GM12878 (cell line): ENCODE measurements around the gene DNAJB11.
A peak's percentile ranks its signal among the peaks of the same experiment; 100 is the strongest.

ENCODE experiments used
- BHLHE40 ChIP-seq, 2 experiments: fragments of 450-650 bp in 1 of 2; IDR thresholded peaks; 2 replicates each; pipeline ENCODE4 v1.6.1; 2011 to 2017; ENCODE audit warnings: low read depth in 2 of 2, borderline replicate concordance in 1 of 2, improper control_type of control experiment in 1 of 2, low read length in 1 of 2, mild to moderate bottlenecking in 1 of 2
- EP300 ChIP-seq, 2 experiments: fragments of 150-350 bp in 1 of 2; IDR thresholded peaks; 2 replicates each; pipeline ENCODE4 v1.6.1; 2011 to 2012; ENCODE audit warnings: low read depth in 2 of 2, low read length in 2 of 2, borderline replicate concordance in 1 of 2, improper control_type of control experiment in 1 of 2, inconsistent platforms in 1 of 2; ENCODE audit not compliant: control insufficient read depth in 1 of 2
- KDM1A ChIP-seq: fragments of 200-600 bp; sonication (generic); IDR thresholded peaks from 2 replicates; pipeline ENCODE4 v1.6.1; 2016; ENCODE audit warnings: borderline replicate concordance
- NBN ChIP-seq: fragments of 450-650 bp; IDR thresholded peaks from 2 replicates; pipeline ENCODE4 v1.6.1; 2016
- RAD21 ChIP-seq: IDR thresholded peaks from 2 replicates; pipeline ENCODE4 v1.6.1; 2011; ENCODE audit warnings: mild to moderate bottlenecking, low read depth, low read length, moderate library complexity; ENCODE audit not compliant: insufficient read depth
- RCOR1 ChIP-seq: conservative IDR thresholded peaks from 2 replicates; pipeline ENCODE4 v1.6.1; 2012; ENCODE audit warnings: low read depth, low read length, improper control_type of control experiment
- TF ChIP-seq, protein P1 (sequence below): IDR thresholded peaks from 2 replicates; pipeline ENCODE4 v1.6.1; 2011; ENCODE audit warnings: borderline replicate concordance, low read depth, mild to moderate bottlenecking, moderate library complexity, mixed read lengths, low read length; ENCODE audit not compliant: insufficient read depth; ENCODE audit errors: extremely low read length

DNA sequence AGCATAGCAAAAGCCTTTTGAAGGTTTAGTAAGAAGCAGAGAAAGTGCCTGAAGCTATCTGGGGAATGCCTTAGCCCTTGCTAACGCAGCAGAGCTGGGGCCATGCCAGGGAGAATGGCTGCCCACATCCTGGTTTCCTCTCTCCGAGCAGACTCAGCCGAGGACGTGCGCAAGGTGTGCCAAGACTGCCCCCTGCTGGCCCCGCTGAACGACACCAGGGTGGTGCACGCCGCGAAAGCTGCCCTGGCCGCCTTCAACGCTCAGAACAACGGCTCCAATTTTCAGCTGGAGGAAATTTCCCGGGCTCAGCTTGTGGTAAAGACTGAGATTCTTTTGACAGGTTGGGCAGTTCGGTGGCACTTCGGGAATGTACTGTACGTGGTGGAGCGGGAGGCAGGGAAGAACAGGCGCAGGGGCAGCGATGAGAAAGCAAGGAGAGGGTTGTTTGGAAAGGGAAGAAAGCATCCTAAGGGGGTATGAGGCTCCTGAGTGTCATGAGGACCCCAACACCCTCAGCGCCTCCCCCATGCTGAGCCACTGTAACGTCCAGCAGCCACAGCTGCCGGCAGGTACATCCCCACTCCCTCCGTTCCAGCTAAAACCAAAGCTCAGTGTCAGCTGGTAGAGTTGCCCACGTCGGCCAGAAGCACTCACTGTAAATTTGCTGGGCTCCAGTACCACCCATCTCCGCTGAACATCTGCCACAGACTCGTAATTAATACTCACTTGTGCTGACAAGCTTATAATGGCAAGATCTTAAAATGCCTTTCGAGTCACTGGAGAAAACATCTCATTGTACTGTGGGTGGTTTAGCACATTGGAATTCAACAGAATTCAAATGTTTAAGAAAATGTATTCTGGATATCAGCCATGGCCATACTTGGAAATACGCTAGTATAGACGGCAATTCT lies 46.8 kb downstream of the DNAJB11 start:
- TF ChIP-seq BHLHE40 (IDR thresholded peaks at IDR 0.05; ENCODE audit: borderline replicate concordance in 1 of 2, low read depth in 2 of 2, low read length in 1 of 2) (peak; percentile 52 to 53; a peak in 1 of 4 replicates), EP300 (IDR thresholded peaks at IDR 0.05; ENCODE audit: borderline replicate concordance in 1 of 2, control insufficient read depth in 1 of 2, low read depth in 2 of 2, low read length in 2 of 2) (no peak), NBN (no peak), KDM1A (no peak), RCOR1 (no peak), RAD21 (peak; percentile 77)
- TF ChIP-seq, protein P1, sequence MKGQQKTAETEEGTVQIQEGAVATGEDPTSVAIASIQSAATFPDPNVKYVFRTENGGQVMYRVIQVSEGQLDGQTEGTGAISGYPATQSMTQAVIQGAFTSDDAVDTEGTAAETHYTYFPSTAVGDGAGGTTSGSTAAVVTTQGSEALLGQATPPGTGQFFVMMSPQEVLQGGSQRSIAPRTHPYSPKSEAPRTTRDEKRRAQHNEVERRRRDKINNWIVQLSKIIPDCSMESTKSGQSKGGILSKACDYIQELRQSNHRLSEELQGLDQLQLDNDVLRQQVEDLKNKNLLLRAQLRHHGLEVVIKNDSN, result no peak
